H1 (cell line): ENCODE measurements around the gene PIK3R5.

ENCODE experiments used
- BRCA1 ChIP-seq: IDR thresholded peaks from 2 replicates; pipeline ENCODE4 v1.6.1; 2012; ENCODE audit warnings: low read depth, low read length, improper control_type of control experiment
- CTCF ChIP-seq, 3 experiments: IDR thresholded peaks; 1 replicate in 2 of 3; 2 replicates in 1 of 3; pipeline versions ENCODE4 v1.5.1 to v1.6.1; 2011; ENCODE audit warnings: low read length in 3 of 3, mild to moderate bottlenecking in 3 of 3, inconsistent platforms in 2 of 3, low read depth in 1 of 3, moderate library complexity in 1 of 3; ENCODE audit not compliant: insufficient read depth in 1 of 3; ENCODE audit errors: control extremely low read depth in 1 of 3
- EP300 ChIP-seq, 2 experiments: IDR thresholded peaks; 1 replicate in 1 of 2; 2 replicates in 1 of 2; pipeline ENCODE4 v1.6.1; 2011 to 2012; ENCODE audit warnings: low read depth in 2 of 2, low read length in 2 of 2, mild to moderate bottlenecking in 2 of 2, borderline replicate concordance in 1 of 2, inconsistent platforms in 1 of 2, moderate library complexity in 1 of 2
- POLR2AphosphoS5 ChIP-seq: IDR thresholded peaks from 2 replicates; pipeline ENCODE4 v1.6.1; 2011; ENCODE audit warnings: low read depth, low read length

- no peak for TF ChIP-seq EP300 (IDR thresholded peaks at IDR 0.05; ENCODE audit: borderline replicate concordance in 1 of 2, low read depth in 2 of 2, low read length in 2 of 2)
- peak; percentile 67 to 83 (median 71) for TF ChIP-seq CTCF (IDR thresholded peaks at IDR 0.05; ENCODE audit: control extremely low read depth in 1 of 3, insufficient read depth in 1 of 3, low read depth in 1 of 3, low read length in 3 of 3)
- TF ChIP-seq POLR2AphosphoS5 = no peak
- no peak for TF ChIP-seq BRCA1
These were observed 77.4 kb downstream of the PIK3R5 start for GRCh38 chr17:8887834-8888703.
